HG03520 (cell line): Measurements from ENCODE around the gene VPS51.

Experiments
- ATAC-seq: cut with Tn5 transposase; IDR thresholded peaks from one replicate; pipeline ENCODE4 v1.9.1; 2021; ENCODE audit warnings: mild to moderate bottlenecking, moderate library complexity; ENCODE audit not compliant: unreplicated experiment

VPS51 gene

GRCh38 chr11:65095974-65096806, at the start of gene VPS51:
VPS51 (plus strand) TSS chr11:65096214; CDS start chr11:65096251, 37 bp downstream.
- ATAC-seq = peak; percentile 62

DNA sequence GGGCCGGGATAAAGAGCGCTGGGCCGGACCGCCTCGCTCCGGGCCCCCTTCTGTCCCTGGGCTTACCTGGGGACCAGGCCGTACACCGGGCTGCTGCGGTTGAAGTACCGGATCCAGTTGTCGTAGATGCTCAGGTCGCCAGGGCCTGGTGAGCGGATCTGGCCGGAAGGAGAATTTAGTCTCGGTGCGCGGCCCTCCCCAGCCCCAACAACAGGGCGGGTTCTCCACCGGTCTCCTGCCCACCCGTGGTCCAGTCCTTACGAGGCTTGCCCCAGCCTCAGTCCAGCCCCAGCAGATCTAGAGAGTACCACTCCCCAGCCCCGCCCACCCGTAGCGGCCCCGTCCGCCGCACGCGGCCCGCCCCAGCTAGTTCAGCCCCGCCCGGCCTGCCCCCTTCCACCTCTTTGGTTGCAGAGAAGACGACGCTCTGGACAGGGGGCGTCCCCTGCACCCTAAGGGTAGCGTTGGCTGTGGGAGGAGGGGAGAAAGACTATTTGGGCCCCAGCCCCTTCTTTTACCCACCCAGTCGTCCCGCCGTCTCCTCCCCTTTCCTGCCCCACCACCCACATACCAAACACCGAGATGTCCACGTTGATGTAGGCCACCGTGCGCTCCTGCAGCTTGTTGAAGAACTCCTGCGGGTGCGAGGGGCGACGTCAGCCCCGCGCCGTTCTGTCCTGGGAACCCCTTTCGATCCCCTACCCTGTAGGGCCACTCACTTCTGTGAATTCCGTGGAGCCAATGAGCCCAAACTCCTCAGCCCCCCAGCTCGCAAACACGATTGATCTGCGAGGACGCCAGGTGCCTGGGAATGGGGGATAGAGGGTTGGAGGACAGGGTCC, 48.2 kb upstream of the VPS51 start:
- ATAC-seq = no peak

DNA sequence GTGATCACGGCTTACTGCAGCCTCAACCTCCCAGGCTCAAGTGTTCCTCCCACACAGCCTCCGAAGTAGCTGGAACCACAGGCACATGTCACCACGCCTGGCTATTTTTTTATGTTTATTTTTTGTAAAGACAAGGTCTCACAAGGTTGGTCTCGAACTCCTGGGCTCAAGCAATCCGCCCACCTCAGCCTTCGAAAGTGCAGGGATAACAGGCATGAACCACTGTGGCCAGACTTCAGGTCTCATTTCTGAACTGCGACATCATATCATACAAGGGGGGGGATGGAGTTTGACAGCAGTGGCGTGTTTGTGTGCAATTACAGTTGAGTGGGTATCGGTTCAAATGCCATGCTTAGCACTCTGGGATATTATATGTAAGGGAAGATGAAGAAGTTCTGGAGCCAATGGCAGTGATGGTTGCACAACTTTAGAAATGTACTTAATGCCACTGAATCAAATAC, 44.6 kb upstream of the VPS51 start:
- no peak for ATAC-seq

DNA sequence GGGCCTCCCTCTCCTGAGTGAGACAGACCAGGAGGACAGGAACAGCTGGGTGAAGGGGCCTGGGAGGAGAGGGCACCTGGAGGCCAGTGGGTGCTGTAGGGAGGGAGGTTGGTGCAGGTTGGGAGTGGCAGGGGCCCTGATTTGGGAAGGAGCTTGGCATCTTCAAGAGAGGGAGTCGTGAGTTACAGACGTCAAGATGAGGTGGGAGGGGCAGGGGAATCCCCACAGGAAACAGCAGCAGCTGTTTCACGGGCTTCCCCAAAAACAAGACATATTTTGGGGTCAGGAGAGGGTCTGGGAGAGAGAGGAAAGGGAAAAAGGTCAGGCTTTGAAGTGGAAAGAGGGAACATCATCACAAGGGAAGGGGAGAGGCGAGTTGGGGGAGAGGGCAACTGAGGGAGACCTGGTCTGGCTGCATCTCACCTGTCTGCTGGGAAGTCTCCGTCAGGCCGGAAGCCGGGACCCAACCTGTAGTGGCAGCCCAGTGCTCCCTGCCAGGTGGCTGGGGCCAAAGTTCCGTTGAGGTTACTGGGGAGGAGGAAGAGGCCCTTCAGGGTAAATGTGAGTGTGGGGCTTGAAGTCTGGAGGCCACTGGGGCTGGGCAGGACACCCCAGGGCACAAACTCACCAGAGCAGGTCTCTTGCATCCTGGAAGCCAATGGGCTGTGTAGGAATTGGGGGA, 42.0 kb upstream of the VPS51 start:
- ATAC-seq = no peak

DNA sequence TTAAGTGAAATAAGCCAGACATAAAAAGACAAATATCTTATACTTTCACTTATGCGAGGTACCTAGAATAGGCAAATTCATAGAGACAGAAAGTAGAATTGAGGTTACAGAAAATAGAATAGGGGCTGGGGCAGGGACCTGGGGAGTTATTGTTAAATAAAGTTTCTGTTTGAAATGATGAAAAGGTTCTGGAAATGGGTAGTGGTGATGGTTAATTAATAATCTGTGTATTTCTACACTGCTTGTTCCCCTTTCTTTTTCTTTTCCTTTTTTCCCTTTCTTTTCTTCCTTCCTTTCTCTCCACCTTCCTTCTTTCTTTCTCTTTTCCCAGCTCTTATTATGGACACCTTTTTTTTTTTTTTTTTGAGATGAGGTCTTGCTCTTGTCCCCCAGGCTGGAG, 40.5 kb upstream of the VPS51 start:
- no peak for ATAC-seq

GRCh38 chr11:65056999-65057398, 39.0 kb upstream of the VPS51 start:
- no peak for ATAC-seq

DNA sequence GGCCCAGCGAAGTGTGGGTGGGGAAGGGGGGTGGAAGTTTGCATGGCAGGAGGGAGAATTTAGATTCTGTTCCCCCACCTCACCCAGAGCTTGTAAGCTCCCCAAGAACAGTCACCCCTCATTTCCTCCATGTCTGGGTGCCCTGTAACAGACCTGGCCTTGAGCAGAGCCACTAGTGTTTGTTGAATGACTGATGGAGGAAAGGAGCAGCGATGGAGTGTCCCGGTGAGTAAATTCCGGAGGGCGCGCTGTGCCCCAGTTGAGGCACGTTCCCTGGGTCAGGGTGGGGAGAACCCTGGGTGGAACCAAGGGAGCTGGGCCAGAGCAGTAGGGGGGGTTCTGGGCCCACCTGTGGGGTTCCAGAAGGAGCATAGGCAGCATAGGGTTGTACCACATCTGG, 38.5 kb upstream of the VPS51 start:
- ATAC-seq = no peak

GRCh38 chr11:65058012-65058411, 38.0 kb upstream of the VPS51 start:
- no peak for ATAC-seq

- ATAC-seq = no peak
These were observed 37.5 kb upstream of the VPS51 start, which contains the start of gene NAALADL1 for GRCh38 chr11:65058419-65059054. NAALADL1 (minus strand) TSS chr11:65058553; CDS start chr11:65058521, 32 bp downstream.

DNA sequence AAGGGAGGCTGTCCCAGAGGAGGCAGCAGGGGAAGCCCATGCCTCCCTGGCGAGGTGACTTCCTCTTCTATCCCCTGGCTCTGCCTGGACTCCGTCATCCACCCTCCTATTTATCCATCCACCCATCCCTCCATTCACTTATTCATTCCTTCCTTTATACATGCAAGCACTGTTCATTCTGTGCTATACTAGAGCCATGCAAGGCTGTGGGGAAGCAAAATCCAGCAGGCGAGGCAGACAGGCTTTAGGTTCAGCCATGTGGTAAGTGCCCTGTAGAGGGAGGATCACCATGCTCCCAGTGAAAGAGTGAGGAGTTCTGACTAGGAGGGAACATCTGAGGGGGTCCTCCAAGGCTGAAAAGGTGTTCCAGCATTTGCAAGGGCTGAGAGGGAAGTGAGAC, 36.5 kb upstream of the VPS51 start:
- ATAC-seq = no peak

GRCh38 chr11:65059959-65060824, 35.8 kb upstream of the VPS51 start:
- ATAC-seq = no peak

GRCh38 chr11:65060913-65061408, 35.1 kb upstream of the VPS51 start:
- no peak for ATAC-seq

DNA sequence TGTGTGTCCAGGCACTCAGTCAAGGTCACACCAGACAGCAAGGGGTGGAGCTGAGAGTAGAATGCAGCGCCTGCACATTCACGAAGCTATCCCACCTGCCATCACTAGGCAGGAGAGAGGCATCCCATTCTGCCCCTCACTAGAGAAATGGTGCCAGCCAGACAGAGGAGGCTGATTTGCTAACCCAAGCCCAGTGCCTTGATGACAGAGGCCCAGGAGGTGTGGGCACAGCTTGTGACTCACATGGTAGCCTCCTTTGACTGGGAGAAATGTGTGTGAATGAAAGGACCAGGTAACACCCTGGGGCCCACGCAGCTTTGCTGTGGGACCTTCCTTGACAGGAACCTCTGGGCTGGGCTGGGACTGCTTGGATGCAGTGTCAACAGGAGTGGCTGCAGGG, 32.5 kb upstream of the VPS51 start:
- ATAC-seq = no peak

GRCh38 chr11:65064847-65065240, 31.2 kb upstream of the VPS51 start:
- no peak for ATAC-seq

GRCh38 chr11:65065851-65066250, 30.2 kb upstream of the VPS51 start:
- ATAC-seq = no peak

DNA sequence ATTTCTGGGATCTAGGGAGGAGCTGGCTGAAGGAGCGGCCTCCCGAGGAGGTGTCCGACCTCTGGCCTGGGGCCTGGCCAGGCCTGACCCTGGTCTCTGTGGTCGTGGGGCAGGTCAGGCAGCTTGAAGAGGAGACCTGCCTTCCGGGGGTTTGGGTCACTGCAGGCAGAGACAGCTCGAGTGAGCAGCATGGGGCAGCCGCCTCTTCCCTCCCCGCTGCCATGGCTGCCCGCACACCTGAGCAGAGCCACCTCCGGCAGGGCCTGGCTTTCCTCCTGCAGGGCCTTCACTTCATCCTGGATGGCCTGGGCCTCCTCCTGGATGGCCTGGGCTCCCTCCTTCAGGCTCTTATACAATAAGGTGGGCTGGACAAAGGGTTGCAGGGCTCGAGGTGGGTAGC, 29.7 kb upstream of the VPS51 start:
- ATAC-seq = no peak

DNA sequence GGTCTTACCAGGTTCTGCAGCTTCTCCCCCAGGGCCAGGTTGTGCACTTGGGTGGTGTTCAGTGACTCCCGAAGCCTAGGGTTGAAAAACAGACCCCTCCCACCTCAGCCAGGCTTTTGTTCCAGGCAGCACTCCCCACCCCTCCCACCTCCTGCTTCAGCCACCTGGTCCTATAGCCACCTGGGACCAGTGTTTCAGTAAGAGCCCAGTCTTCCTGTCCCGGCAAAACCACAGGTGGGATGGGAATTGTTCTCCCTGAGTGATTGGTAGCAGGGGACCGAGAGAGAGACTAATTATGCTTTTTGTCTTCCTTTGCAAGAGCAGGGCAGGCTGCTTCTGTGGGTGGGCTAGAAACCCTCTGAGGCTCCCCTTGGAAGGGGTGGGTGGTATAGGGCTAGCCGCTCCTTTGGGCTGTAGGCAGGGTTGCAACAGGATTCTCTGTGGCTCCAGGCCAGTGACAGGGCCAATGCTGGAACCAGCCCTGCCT, 29.2 kb upstream of the VPS51 start:
- ATAC-seq = no peak

DNA sequence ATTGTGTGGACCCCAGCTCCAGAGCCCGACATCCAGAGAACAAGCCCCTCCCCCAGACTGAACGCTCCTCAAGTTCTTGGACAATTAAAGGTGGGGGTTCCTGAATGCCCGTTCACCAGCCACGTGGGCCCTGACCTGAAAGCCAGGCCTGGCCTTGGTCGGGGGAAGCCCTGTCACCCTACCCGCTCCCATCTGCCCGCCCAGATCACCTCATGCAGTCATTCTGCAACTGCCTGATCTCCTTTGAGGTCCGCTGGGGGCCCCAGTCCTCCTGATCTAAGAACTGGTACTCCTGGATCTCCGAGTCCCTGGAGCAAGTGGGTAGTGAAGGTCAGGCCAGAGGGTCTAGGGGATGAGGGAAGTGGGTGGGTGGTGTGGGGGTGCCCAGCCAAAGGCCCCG, 28.6 kb upstream of the VPS51 start:
- no peak for ATAC-seq

- ATAC-seq = no peak
These were observed 26.8 kb upstream of the VPS51 start for GRCh38 chr11:65069217-65069616.
